A549 (cell line): ENCODE data around the gene GHRHR. TPM values are rescaled to one million over a fixed set of nuclear protein-coding genes. Genes with fewer than 3 reads are reported as not detected.

ENCODE experiments used
- ATAC-seq, 2 experiments: fragments of 200-7000 bp in 1 of 2; fragments of >200 bp in 1 of 2; cut with Nextera tagmentation in 1 of 2; cut with Tn5 transposase in 1 of 2; 3 replicates each; pipeline versions ENCODE4 v1.8.0 to v1.9.1; 2018 to 2020; ENCODE audit warnings: mild to moderate bottlenecking in 1 of 2, moderate library complexity in 1 of 2
- CTCF ChIA-PET: fragments of 300-600 bp; sonication (Branson Sonifier 250); formaldehyde crosslinking; extraction: SDS; loops from one replicate; lab custom pipeline; 2021; ENCODE audit warnings: antibody characterized with exemption, inconsistent platforms; lab: Yijun Ruan, JAX
- POLR2A ChIA-PET: fragments of 350-600 bp; formaldehyde crosslinking; extraction: SDS; loops from one replicate; lab custom pipeline; 2021; ENCODE audit warnings: antibody characterized with exemption, inconsistent platforms; lab: Yijun Ruan, JAX
- DNase-seq, 2 experiments: peaks; one replicate each; pipeline versions ENCODE4 v3.0.0 to v3.0.0-alpha.2; 2011 to 2016; ENCODE audit warnings: low read depth in 1 of 2, low spot score in 1 of 2
- FAIRE-seq: peaks from 2 replicates; lab custom pipeline; 2011; peaks lifted over from hg19 to GRCh38; lab: Jason Lieb, UNC
- H3K27ac ChIP-seq, 2 experiments: fragments of >200 bp; sonication (Bioruptor Twin); formaldehyde crosslinking; 3 replicates each; pipeline ENCODE4 v1.5.1; 2016 to 2017
- H3K4me1 ChIP-seq: fragments of >200 bp; sonication (Bioruptor Twin); formaldehyde crosslinking; 3 replicates; pipeline ENCODE4 v1.6.1; 2016
- H3K4me2 ChIP-seq: fragments of >200 bp; sonication (Bioruptor Twin); formaldehyde crosslinking; 3 replicates; pipeline ENCODE4 v1.6.1; 2016
- H3K4me3 ChIP-seq: fragments of >200 bp; sonication (Bioruptor Twin); formaldehyde crosslinking; 3 replicates; pipeline ENCODE4 v1.5.1; 2016
- H3K9me3 ChIP-seq: fragments of >200 bp; sonication (Bioruptor Twin); formaldehyde crosslinking; 3 replicates; pipeline ENCODE4 v1.6.1; 2016
- BHLHE40 ChIP-seq: IDR thresholded peaks from 2 replicates; pipeline ENCODE4 v1.6.1; 2012; ENCODE audit warnings: low read depth, low read length, inconsistent platforms
- CHD4 ChIP-seq: fragments of 200-600 bp; sonication (generic); IDR thresholded peaks from 2 replicates; pipeline ENCODE4 v1.6.1; 2016; ENCODE audit warnings: antibody characterized with exemption, mild to moderate bottlenecking, borderline replicate concordance
- EP300 ChIP-seq, 2 experiments: fragments of >200 bp; sonication (Bioruptor Twin); formaldehyde crosslinking; IDR thresholded peaks; 2 replicates in 1 of 2; 3 replicates in 1 of 2; pipeline ENCODE4 v1.6.1; 2016 to 2017
- GATA3 ChIP-seq: IDR thresholded peaks from 2 replicates; pipeline ENCODE4 v1.6.1; 2012; ENCODE audit warnings: borderline replicate concordance
- HEYL ChIP-seq: fragments of 250-450 bp; sonication (Bioruptor Pico); IDR thresholded peaks from 2 replicates; pipeline ENCODE4 v1.8.0; 2021; ENCODE audit warnings: mild to moderate bottlenecking, moderate library complexity
- JUN ChIP-seq, 2 experiments: fragments of >200 bp; sonication (Bioruptor Twin); formaldehyde crosslinking; IDR thresholded peaks; 2 replicates in 1 of 2; 3 replicates in 1 of 2; pipeline ENCODE4 v1.6.1; 2016 to 2017
- KDM1A ChIP-seq: fragments of 200-600 bp; sonication (generic); IDR thresholded peaks from 2 replicates; pipeline ENCODE4 v1.6.1; 2016; ENCODE audit warnings: low read depth, mild to moderate bottlenecking
- KDM5A ChIP-seq: fragments of 200-600 bp; sonication (generic); IDR thresholded peaks from 2 replicates; pipeline ENCODE4 v1.6.1; 2016; ENCODE audit warnings: antibody characterized with exemption, mild to moderate bottlenecking
- MYC ChIP-seq: IDR thresholded peaks from 2 replicates; pipeline ENCODE4 v1.6.1; 2012; ENCODE audit warnings: mild to moderate bottlenecking, inconsistent platforms, low read length, improper control_type of control experiment, borderline replicate concordance
- NFE2L2 ChIP-seq: fragments of 150-350 bp; conservative IDR thresholded peaks from 2 replicates; pipeline ENCODE4 v1.6.1; 2014; ENCODE audit warnings: low read length
- NPAS2 ChIP-seq: fragments of 250-450 bp; sonication (Bioruptor Pico); IDR thresholded peaks from 2 replicates; pipeline ENCODE4 v1.8.0; 2022; ENCODE audit warnings: mild to moderate bottlenecking, moderate library complexity, borderline replicate concordance
- NR3C1 ChIP-seq: fragments of >200 bp; sonication (Bioruptor Twin); formaldehyde crosslinking; IDR thresholded peaks from 3 replicates; pipeline ENCODE4 v1.6.1; 2017
- RCOR1 ChIP-seq: fragments of 150-350 bp; IDR thresholded peaks from 2 replicates; pipeline ENCODE4 v1.6.1; 2014; ENCODE audit warnings: antibody characterized with exemption, low read length, low read depth
- RNF2 ChIP-seq: fragments of 200-600 bp; sonication (generic); IDR thresholded peaks from 2 replicates; pipeline ENCODE4 v1.6.1; 2016; ENCODE audit warnings: low read depth, mild to moderate bottlenecking, antibody characterized with exemption, moderate library complexity, borderline replicate concordance
- ZC3H11A ChIP-seq: fragments of 450-650 bp; IDR thresholded peaks from 2 replicates; pipeline ENCODE4 v1.6.1; 2014; ENCODE audit warnings: antibody characterized with exemption, mild to moderate bottlenecking
- ZSCAN20 ChIP-seq: fragments of 250-450 bp; sonication (Bioruptor Pico); IDR thresholded peaks from 2 replicates; pipeline ENCODE4 v1.8.0; 2022; ENCODE audit warnings: mild to moderate bottlenecking, moderate library complexity
- WGBS: methylation state at CpG from one replicate; pipeline ENCODE4 v1.1.6; 2017; ENCODE audit errors: missing lambda C conversion rate; 5-methylcytosine and 5-hydroxymethylcytosine counted together
- polyA plus RNA-seq, 4 experiments: library from polyadenylated mRNA; depleted of rRNA in 3 of 4; stranded (reverse); fragments of >200 nt; fragmentation: RNase III in 1 of 4; extraction: RNeasy Plus Mini Kit Qiagen cat#74134 plus additional on column Dnase treatment in 1 of 4; gene quantifications; 2 replicates in 3 of 4; 3 replicates in 1 of 4; pipeline ENCODE4 v1.2.3, GENCODE V29; 2011 to 2017
- TF ChIP-seq, protein P1 (sequence below): IDR thresholded peaks from 2 replicates; pipeline ENCODE4 v1.6.1; 2012; ENCODE audit warnings: low read depth, borderline replicate concordance
- TF ChIP-seq, protein P2 (sequence below): fragments of >200 bp; sonication (Bioruptor Twin); formaldehyde crosslinking; IDR thresholded peaks from 3 replicates; pipeline ENCODE4 v1.5.1; 2016
- TF ChIP-seq, protein P3 (sequence below): fragments of 200-600 bp; sonication (generic); IDR thresholded peaks from 2 replicates; pipeline ENCODE4 v1.6.1; 2016; ENCODE audit warnings: antibody characterized with exemption, mild to moderate bottlenecking, moderate library complexity

The GHRHR gene
- polyA plus RNA-seq, 2 of the 4 experiments (the other 2 are of a cell fraction), result not detected

DNA sequence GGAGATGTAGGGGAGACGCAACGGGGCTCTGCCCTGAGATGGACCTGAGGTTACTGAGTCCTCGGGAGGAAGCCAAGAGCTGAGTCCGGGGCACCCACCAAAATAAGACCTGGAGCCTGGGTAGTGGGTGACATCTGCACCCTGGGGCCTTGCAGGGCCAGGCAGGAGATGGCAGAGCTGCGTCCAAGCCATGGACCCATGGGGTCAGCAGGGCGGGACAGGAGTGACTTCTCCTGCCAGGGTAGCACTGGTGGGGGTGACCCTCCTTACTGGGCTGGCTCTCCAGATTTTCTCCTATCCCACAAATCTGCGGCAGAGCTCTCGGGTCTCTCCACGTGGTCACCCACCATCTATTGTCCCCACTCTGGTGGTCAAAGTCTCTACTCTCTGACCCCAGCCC is 2.1 kb downstream of the GHRHR start (continued):
- TF ChIP-seq HEYL (CRISPR knock-in tag), result no peak
- no peak for TF ChIP-seq KDM5A
- TF ChIP-seq NR3C1, result no peak
- no peak for TF ChIP-seq NPAS2

DNA sequence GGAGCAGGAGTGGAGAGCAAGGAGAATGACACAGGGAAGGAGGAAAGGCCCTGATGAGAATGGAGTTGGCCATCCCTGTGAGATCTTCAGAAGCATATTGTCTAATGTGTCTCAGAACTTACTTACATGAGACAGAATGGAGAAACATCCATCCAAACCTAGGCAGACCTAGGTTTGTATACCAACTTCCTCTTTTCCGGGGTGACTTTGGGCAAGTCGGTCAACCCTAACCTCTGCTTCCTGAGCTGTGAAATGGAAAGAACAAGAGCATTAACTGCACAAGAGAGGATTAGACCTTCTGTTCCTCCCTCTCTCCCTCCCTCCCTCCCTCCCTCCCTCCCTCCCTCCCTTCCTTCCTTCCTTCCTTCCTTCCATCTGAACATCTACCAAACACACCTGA is 4.5 kb downstream of the GHRHR start:
- H3K4me1 ChIP-seq, result no peaks in the 10 kb centered on the region
- H3K4me3 ChIP-seq, result no peak overlapping the region
- FAIRE-seq (no peak), DNase-seq (no peak), ATAC-seq (no peak)
- no peak overlapping the region for H3K27ac ChIP-seq
- TF ChIP-seq RCOR1 (no peak), BHLHE40 (no peak), ZSCAN20 (no peak)
- H3K9me3 ChIP-seq, result no peaks in the 10 kb centered on the region
- POLR2A ChIA-PET, result no interaction called here
- WGBS, result 76% methylated on average over 2 of the region's 2 CpGs
- CTCF ChIA-PET, result interaction anchor here (1.1 to 3.3 kb wide), 3 partner anchors 10 to 155 kb away, joined by 3 to 13 read pairs (median 6); no protein-coding TSS in a partner anchor
- no peak overlapping the region for H3K4me2 ChIP-seq

DNA sequence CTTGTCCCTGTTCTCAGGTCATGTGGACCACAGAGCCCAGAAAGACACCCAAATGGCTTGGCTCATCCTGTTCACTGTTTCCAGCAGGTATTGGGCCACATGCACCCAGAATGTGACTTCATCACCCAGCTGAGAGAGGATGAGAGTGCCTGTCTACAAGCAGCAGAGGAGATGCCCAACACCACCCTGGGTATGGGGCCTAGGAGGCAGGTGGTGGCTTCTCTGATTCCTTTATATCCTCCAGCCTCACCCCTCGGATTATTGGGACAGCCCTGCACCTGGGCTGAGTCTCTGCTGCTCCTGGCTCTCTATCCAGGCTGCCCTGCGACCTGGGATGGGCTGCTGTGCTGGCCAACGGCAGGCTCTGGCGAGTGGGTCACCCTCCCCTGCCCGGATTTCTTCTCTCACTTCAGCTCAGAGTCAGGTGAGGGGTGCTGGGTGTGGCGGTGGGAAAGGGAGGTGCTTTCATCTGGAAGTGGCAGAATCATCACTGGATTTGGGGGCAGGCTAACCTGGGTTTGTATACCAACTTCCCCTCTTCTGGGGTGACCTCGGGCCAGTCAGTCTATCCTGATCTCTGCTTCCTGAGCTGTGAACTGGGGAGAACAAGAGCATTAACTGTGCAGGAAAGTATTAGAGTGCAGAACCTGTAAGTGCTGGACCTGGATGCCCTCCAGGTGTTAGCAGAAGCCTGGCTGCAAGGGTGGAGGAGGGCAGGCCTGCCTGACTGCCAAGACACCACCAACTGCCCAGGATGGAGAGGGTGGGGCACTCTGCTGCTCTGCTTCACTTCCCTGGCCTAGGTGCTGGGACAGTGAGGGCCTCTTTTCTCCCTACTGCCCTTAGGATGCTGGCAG is 5.2 kb downstream of the GHRHR start:
- Histone ChIP-seq H3K4me1 (no peaks in the 10 kb centered on the region), H3K4me2 (no peak overlapping the region), H3K4me3 (no peak overlapping the region), H3K27ac (no peak overlapping the region), H3K9me3 (no peaks in the 10 kb centered on the region)
- ChIA-PET POLR2A (no interaction called here), CTCF (interaction anchor here (2.1 to 2.6 kb wide), 2 partner anchors 10 to 30 kb away, joined by 6 to 9 read pairs; no protein-coding TSS in a partner anchor)
- DNase-seq (no peak), ATAC-seq (no peak), FAIRE-seq (no peak)
- 41% methylated on average over 7 of the region's 7 CpGs for WGBS
- TF ChIP-seq EP300 (IDR thresholded peaks at IDR 0.05), result no peak
- TF ChIP-seq MYC, result no peak
- TF ChIP-seq ZC3H11A, result no peak
- TF ChIP-seq JUN (IDR thresholded peaks at IDR 0.05), result no peak
- no peak for TF ChIP-seq KDM1A
- no peak for TF ChIP-seq GATA3
- TF ChIP-seq KDM5A, result no peak
- TF ChIP-seq NFE2L2, result no peak
- TF ChIP-seq RNF2, result no peak
- no peak for TF ChIP-seq CHD4
- no peak for TF ChIP-seq NPAS2
- TF ChIP-seq, protein P1, sequence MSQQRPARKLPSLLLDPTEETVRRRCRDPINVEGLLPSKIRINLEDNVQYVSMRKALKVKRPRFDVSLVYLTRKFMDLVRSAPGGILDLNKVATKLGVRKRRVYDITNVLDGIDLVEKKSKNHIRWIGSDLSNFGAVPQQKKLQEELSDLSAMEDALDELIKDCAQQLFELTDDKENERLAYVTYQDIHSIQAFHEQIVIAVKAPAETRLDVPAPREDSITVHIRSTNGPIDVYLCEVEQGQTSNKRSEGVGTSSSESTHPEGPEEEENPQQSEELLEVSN, result no peak
- TF ChIP-seq, protein P2, sequence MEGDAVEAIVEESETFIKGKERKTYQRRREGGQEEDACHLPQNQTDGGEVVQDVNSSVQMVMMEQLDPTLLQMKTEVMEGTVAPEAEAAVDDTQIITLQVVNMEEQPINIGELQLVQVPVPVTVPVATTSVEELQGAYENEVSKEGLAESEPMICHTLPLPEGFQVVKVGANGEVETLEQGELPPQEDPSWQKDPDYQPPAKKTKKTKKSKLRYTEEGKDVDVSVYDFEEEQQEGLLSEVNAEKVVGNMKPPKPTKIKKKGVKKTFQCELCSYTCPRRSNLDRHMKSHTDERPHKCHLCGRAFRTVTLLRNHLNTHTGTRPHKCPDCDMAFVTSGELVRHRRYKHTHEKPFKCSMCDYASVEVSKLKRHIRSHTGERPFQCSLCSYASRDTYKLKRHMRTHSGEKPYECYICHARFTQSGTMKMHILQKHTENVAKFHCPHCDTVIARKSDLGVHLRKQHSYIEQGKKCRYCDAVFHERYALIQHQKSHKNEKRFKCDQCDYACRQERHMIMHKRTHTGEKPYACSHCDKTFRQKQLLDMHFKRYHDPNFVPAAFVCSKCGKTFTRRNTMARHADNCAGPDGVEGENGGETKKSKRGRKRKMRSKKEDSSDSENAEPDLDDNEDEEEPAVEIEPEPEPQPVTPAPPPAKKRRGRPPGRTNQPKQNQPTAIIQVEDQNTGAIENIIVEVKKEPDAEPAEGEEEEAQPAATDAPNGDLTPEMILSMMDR, result no peak
- TF ChIP-seq, protein P3, sequence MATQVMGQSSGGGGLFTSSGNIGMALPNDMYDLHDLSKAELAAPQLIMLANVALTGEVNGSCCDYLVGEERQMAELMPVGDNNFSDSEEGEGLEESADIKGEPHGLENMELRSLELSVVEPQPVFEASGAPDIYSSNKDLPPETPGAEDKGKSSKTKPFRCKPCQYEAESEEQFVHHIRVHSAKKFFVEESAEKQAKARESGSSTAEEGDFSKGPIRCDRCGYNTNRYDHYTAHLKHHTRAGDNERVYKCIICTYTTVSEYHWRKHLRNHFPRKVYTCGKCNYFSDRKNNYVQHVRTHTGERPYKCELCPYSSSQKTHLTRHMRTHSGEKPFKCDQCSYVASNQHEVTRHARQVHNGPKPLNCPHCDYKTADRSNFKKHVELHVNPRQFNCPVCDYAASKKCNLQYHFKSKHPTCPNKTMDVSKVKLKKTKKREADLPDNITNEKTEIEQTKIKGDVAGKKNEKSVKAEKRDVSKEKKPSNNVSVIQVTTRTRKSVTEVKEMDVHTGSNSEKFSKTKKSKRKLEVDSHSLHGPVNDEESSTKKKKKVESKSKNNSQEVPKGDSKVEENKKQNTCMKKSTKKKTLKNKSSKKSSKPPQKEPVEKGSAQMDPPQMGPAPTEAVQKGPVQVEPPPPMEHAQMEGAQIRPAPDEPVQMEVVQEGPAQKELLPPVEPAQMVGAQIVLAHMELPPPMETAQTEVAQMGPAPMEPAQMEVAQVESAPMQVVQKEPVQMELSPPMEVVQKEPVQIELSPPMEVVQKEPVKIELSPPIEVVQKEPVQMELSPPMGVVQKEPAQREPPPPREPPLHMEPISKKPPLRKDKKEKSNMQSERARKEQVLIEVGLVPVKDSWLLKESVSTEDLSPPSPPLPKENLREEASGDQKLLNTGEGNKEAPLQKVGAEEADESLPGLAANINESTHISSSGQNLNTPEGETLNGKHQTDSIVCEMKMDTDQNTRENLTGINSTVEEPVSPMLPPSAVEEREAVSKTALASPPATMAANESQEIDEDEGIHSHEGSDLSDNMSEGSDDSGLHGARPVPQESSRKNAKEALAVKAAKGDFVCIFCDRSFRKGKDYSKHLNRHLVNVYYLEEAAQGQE, result no peak
